ENCODE data around the gene HSH2D. TPM values are rescaled to one million over a fixed set of nuclear protein-coding genes. Genes with fewer than 3 reads are reported as not detected.

Gene HSH2D
- total RNA-seq, 4 donors from 2014 or later = 0.52 to 0.83 (median 0.75) TPM; not detected in 1

DNA sequence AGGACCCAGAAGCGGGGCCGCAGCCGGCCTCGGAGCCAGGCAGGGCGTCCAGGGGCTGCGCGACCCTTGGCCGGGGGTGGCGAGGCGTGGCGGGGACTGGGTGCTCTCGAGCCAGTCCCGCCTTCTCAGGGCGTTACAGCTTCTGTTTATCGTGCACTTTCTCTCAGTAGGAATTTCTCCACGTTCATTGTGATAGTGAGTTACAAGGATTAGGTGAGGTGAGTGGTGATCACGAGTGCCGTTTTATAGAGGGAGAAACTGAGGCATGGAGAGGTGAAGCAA, 54.8 kb downstream of the HSH2D start:
- TF ChIP-seq, protein P1, sequence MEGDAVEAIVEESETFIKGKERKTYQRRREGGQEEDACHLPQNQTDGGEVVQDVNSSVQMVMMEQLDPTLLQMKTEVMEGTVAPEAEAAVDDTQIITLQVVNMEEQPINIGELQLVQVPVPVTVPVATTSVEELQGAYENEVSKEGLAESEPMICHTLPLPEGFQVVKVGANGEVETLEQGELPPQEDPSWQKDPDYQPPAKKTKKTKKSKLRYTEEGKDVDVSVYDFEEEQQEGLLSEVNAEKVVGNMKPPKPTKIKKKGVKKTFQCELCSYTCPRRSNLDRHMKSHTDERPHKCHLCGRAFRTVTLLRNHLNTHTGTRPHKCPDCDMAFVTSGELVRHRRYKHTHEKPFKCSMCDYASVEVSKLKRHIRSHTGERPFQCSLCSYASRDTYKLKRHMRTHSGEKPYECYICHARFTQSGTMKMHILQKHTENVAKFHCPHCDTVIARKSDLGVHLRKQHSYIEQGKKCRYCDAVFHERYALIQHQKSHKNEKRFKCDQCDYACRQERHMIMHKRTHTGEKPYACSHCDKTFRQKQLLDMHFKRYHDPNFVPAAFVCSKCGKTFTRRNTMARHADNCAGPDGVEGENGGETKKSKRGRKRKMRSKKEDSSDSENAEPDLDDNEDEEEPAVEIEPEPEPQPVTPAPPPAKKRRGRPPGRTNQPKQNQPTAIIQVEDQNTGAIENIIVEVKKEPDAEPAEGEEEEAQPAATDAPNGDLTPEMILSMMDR (IDR thresholded peaks at IDR 0.05) = no peak
- TF ChIP-seq POLR2A (IDR thresholded peaks at IDR 0.05; ENCODE audit: low read depth) = no peak
- TF ChIP-seq EP300 (IDR thresholded peaks at IDR 0.05) = no peak
- no peak for TF ChIP-seq POLR2AphosphoS5 (IDR thresholded peaks at IDR 0.05)
- 3% methylated on average over 5 of the region's 18 CpGs for WGBS
- H3K4me3 ChIP-seq = peak overlapping the region; percentile 83 to 98 (median 88)
- DNase-seq (ENCODE audit: extremely low spot score) = no peak
- no peaks in the 10 kb centered on the region for H3K9me3 ChIP-seq
- H3K27ac ChIP-seq (replicated peaks in 1 of 4) = peak overlapping the region; percentile 81 to 91 (median 86)
- no peaks in the 10 kb centered on the region for H3K27me3 ChIP-seq
- H3K4me1 ChIP-seq = peaks cover 20 to 44% (median 39%) of the 10 kb centered on the region in 4 donors
- H3K36me3 ChIP-seq = peaks cover 11 to 39% (median 30%) of the 10 kb centered on the region in 4 donors
- intact Hi-C loops (cut with DNase I) = no loop called here

DNA sequence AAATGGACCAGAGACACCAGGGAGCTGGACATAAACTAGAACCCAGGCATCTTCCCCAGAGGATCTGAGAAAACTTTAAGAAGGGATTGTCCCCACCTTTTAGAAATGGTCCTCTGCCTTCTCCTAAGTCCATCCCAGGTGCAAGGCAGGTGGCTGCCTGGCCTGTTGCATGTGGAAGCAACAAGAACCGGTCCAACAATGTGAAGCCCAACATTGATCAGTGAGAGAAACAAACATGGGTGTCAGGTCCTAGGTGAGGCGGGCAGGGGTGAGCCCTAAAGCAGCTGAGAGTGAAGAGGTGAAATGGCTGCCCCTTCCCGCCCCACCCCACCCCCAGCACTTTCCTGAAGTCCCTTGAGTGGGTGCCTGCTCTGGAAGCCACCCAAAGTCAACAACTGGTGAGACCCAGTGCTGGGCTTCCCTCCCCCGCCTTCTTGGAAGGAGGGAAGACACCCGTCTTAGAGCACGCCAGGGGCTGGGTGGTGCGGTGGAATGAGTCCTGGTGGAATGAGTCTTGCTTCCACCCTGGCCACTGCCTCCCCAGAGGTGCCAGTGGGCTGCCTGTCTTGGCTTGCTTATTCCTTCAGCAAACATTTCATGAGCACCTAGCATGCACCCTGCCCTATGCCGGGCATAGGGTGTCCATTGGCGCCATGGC, 55.9 kb downstream of the HSH2D start:
- peaks cover 21 to 46% (median 38%) of the 10 kb centered on the region in 4 donors for H3K36me3 ChIP-seq
- 83% methylated on average over 7 of the region's 9 CpGs for WGBS
- intact Hi-C loops (cut with DNase I) = no loop called here
- no peak for DNase-seq (ENCODE audit: extremely low spot score)
- peak overlapping the region; percentile 6 to 98 (median 88) for H3K4me3 ChIP-seq
- H3K27ac ChIP-seq (replicated peaks in 1 of 4) = peak overlapping the region; percentile 18 to 91 (median 63)
- TF ChIP-seq POLR2AphosphoS5 (IDR thresholded peaks at IDR 0.05) (no peak), POLR2A (IDR thresholded peaks at IDR 0.05; ENCODE audit: low read depth) (no peak), EP300 (IDR thresholded peaks at IDR 0.05) (no peak)
- TF ChIP-seq, protein P1 (IDR thresholded peaks at IDR 0.05) = no peak
- no peaks in the 10 kb centered on the region for H3K9me3 ChIP-seq
- H3K4me1 ChIP-seq = peaks cover 20 to 44% (median 39%) of the 10 kb centered on the region in 4 donors
- no peaks in the 10 kb centered on the region for H3K27me3 ChIP-seq

DNA sequence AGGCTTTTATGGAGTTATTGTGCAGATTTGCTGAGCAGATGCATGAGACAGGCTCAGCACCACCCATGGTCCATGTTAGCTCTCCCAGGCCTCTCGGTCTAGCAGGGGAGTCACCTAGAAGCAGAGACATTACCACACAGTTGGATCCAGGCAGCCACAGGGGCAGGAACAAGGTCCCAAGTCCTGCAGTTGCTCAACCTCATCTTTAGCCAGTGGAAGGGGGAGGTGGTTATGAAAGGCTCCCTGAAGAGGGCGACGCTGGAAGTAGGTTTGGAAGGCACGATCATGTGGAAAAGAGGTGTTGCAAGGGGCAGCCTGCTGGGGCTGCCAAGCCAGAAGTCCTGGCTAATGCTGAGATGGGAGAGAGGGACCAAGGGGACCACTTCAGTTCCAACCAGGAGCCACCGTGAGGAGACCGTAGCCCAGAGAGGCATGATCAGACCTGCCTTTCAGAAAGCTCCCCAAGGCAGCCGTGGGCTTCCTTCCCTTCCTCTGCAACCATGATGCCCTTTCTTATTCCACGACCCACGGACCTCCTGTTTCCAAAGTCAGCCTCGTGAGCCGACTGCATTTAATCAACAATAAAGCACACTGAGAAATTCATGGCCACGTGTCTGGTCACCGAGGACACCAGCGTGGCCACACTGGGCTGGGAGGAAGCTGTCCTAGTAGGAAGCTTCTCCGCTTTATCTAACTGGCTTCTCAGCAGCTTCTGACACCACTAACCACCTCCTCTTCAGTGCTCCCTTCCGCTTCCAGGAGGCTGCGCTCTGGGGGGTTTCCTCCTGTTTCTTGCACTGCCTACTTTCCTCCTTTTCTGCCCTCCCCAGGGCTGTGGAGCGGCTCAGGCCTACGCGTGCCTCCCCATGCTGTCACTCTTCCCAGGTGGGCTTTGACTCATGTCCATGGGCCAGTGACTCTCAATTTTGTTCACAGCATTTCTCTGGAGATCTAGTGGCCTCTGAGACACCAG, 56.8 kb downstream of the HSH2D start:
- Histone ChIP-seq H3K9me3 (no peaks in the 10 kb centered on the region), H3K4me1 (peaks cover 22 to 48% (median 43%) of the 10 kb centered on the region in 4 donors), H3K4me3 (peak overlapping the region in 1 of 4 donors; percentile 3), H3K36me3 (peaks cover 26 to 55% (median 45%) of the 10 kb centered on the region in 4 donors), H3K27me3 (no peaks in the 10 kb centered on the region), H3K27ac (replicated peaks in 1 of 4) (peak overlapping the region in 3 of 4 donors; percentile 18 to 91 (median 45))
- intact Hi-C loops (cut with DNase I) = no loop called here
- no peak for DNase-seq (ENCODE audit: extremely low spot score)
- TF ChIP-seq POLR2A (IDR thresholded peaks at IDR 0.05; ENCODE audit: low read depth) (no peak), POLR2AphosphoS5 (IDR thresholded peaks at IDR 0.05) (peak; percentile 36 to 38)
- WGBS = 76% methylated on average over 19 of the region's 20 CpGs

DNA sequence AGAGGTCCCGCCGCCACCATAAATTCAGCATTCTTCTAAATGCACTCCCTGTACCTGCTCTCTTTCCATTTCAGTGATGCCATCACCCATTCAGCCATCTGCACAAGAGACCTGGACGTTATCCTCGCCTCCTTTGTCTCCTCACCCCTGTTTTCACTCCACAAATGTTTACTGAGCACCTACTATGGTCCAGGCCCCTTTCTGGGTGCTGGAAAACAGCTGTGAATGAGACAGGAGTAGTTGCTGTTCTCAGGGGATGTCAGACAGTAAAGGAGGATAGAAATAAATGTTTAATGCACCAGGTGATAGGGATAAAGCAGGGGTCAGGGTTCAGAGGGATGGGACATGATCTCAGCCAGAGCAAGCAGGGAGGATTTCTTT, 57.5 kb downstream of the HSH2D start:
- H3K4me3 ChIP-seq = no peak overlapping the region
- H3K4me1 ChIP-seq = peaks cover 29 to 55% (median 48%) of the 10 kb centered on the region in 4 donors
- intact Hi-C loops (cut with DNase I) = no loop called here
- WGBS = 94% methylated on average over 4 of the region's 4 CpGs
- peaks cover 33 to 62% (median 52%) of the 10 kb centered on the region in 4 donors for H3K36me3 ChIP-seq
- no peak for DNase-seq (ENCODE audit: extremely low spot score)
- H3K27ac ChIP-seq (replicated peaks in 1 of 4) = no peak overlapping the region
- H3K9me3 ChIP-seq = no peaks in the 10 kb centered on the region
- H3K27me3 ChIP-seq = no peaks in the 10 kb centered on the region
- TF ChIP-seq POLR2A (IDR thresholded peaks at IDR 0.05; ENCODE audit: low read depth) = no peak
- TF ChIP-seq, protein P1 (IDR thresholded peaks at IDR 0.05) = no peak
- no peak for TF ChIP-seq EP300 (IDR thresholded peaks at IDR 0.05)
- no peak for TF ChIP-seq POLR2AphosphoS5 (IDR thresholded peaks at IDR 0.05)
